HG03108 (cell line): ENCODE measurements around the gene DENND4A.
"Not testable (repeated sequence)": the region's sequence is repeated elsewhere in the genome, so short reads cannot be mapped to it uniquely, and the experiment has no call there.

Experiments
- ATAC-seq: cut with Tn5 transposase; IDR thresholded peaks from one replicate; pipeline ENCODE4 v1.9.1; 2021; ENCODE audit warnings: moderate library complexity; ENCODE audit not compliant: unreplicated experiment

DENND4A gene

DNA sequence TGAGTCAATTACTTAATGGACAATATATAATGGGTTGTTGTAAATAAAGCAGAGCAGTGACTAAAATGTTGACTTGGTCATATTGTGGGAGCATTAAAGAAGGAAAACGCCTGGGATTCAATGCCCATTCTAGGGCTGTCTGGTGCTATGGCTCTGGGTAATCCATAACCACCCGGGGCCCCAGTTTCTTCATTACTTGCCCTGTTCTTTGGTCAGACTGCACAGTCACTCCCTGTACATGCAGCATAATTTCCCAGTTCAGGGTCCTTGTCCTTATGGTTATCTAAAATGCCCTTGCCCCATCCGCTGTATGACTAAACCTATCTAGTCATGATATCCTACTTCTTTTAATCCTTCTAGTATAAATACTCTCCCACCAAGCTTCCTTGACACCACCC lies 27.5 kb upstream of the DENND4A start:
- ATAC-seq: no peak

- ATAC-seq: peak; percentile 63
These were observed 27.0 kb upstream of the DENND4A start for GRCh38 chr15:65818927-65819562.

GRCh38 chr15:65816441-65816840 lies 24.3 kb upstream of the DENND4A start:
- ATAC-seq: no peak

DNA sequence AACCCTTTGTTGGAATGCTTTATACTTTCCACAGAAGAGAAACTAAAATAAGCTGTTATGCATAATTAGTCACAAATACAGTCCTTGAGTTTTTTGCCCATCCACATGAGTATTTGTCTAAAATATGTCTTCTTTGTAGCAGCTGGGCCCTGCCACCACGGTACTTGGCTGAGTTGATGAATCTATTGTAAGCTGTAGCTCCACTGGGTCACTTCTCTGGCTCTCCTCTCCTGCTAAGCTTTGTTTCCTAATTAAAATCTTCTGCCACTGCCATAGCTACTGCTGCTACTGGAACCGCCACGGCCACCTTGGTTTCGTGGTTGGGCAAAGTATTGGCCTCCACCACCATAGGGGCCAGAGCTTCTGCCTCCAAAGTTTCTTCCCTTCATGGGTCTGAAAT lies 23.9 kb upstream of the DENND4A start:
- not testable (repeated sequence) for ATAC-seq

- ATAC-seq: not testable (repeated sequence)
These were observed 22.2 kb upstream of the DENND4A start for GRCh38 chr15:65814271-65814670.

DNA sequence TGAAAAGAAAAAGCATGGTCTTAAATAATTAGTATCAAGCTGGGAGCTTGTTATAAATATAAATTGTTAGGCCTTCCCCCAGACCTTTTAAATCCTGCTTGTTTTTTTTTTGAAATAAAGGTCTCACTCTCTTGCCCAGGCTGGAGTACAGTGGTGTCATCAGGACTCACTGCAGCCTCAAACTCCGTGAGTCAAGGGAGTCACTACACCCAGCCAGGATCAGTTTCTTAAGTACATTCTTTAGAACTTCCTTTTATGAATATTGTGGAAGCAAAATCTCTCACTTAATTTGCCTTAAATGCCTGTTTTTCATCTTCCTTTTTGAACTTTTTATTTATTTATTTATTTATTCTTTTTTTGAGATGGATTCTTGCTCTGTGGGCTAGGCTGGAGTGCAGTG lies 20.8 kb upstream of the DENND4A start:
- no peak for ATAC-seq

DNA sequence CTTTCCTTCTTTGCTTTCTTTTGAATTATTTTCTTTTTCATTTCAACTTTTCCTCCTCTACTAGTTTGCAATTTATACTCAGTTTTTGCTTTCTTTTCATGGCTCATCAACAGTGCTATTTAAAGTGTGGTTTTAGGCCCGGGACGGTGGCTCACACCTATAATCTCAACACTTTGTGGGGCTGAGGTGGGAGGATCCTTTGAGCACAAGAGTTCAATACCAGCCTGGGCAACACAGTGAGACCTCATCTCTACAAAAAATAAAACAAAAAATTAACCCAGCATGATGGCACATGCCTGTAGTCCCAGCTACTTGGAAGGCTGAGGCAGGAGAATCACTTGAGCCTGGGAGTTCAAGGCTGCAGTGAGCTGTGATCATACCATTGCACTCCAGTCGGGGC lies 20.4 kb upstream of the DENND4A start:
- ATAC-seq: no peak

GRCh38 chr15:65811835-65812234 lies 19.7 kb upstream of the DENND4A start:
- no peak for ATAC-seq

DNA sequence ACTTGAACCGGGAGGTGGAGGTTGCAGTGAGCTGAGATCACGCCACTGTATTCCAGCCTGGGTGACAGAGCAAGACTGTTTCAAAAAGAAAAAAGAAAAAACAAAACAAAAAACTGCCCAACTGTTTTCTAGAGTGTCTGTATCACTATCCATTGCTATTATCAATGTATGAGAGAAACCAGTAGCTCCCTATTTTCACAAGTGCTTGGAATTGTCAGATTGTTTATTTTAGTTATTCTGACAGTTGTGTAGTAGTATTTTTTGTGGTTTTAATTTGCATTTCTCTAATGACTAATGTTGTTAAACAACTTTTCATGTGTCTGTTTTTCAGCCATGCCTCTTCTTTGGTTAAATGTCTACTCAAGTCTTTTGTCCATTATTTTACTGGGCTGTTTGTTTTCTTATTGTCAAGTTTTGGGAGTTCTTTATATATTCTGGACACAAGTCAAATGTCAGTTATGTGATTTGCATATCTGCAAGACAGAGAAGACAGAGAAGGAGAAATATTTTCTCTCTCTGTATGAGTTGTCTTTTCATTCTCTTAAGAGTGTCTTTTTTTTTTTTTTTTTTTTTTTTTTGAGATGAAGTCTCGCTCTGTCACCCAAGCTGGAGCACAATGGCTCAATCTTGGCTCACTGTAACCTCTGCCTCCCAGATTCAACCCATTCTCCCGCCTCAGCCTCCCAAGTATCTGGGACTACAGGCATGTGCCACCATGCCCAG lies 19.1 kb upstream of the DENND4A start:
- ATAC-seq: not testable (repeated sequence)

GRCh38 chr15:65806397-65806796 lies 14.3 kb upstream of the DENND4A start:
- no peak for ATAC-seq

DNA sequence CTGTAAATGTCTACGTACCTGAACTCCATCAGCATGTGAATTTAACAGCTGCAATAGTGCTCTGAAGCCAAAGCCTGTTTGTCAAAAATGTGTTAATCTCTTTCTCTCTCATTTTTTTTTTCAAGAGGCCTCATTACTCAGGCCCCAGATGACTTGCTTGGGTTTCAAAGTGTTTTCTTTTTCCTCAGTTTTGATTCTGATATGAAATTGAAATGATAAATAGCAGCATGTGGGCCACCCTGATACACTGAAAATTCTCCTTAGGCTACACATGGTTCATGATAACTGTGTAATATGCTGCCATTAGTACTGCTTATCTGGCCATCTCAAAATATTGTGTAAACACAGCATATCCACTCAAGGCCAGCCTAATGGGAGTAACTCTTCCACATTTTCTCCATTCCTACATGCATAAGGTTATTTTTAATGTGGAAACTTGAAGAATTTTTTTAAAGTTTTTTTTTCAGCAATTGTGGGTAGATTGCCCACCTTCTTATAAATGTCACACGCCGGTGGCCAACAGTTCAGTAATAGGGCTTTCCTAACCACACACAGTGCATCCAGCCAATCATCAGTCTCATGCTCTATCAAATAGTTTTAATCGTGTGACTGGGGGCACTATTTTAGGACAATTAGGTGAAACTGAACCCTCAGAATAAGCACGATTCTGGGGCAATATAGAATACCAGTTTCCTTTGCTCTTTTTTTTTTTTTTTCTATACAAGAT lies 13.1 kb upstream of the DENND4A start:
- no peak for ATAC-seq

DNA sequence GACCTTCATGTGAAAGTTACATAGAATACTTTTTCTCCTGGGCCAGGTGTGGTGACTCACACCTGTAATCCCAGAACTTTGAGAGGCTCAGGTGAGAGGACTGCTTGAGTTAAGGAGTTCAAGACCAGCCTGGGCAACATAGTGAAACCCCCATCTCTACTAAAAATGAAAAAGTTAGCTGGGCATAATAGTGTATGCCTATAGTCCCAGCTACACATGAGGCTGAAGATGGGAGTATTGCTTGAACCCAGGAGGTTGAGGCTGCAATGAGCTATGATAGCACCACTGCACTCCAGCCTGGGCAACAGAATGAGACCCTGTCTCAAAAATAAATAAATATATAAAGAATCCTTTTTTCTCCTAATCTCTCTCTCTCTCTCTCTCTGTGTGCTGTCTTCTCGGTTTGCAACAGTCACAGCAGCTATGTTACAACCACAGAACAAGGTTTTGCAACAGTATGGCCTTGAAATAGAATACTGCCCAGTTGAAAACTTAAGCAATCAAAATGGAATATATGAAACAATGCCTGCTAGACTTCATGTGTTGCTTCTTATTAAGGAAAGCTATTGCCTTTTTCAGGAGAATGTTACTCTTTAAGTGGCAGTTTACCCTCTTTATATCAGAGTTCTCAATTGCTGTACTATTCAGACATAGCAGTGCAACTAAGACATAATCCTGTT lies 12.3 kb upstream of the DENND4A start:
- no peak for ATAC-seq

DNA sequence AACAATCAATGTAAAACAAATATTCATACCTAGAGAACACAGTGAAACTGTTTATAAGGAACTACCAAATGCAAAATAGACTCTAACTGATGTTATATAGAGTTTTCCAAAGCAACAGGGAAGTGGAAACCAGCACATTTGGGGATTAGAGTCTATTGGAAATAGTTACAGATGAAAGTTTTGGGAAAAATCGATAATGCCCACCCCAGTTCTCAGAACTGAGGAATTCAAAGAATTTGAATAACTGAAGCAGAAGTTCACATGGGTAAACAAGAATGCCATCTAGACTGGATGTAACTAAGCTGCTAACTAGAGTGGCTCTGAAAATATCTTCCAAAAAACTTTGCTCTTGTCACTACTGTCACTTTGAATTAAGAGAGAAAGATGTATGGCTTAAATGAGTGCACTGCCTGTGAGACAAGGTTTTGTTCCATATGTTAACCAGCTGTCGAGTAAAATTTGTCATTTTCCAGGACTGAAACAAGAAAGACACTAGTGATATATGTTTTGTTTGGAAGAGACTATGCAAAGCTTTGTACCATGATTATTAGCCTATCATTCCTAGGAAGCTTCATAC lies 9.2 kb upstream of the DENND4A start:
- no peak for ATAC-seq

GRCh38 chr15:65796610-65797078 lies 4.6 kb upstream of the DENND4A start:
- no peak for ATAC-seq

GRCh38 chr15:65795663-65796216 lies 3.6 kb upstream of the DENND4A start:
- ATAC-seq: no peak

DNA sequence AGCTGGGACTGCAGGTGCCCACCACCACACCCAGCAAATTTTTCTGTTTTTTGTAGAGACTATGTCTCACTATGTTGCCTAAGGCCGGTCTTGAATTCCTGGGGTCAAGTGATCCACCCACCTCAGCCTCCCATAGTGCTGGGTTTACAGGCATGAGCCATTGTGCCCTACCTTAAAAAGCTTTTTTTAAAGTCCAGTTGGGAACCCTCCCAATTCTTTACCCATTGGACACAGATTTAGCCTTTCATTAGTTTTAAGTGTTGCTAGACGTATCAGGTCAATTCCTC lies 1.7 kb upstream of the DENND4A start:
- no peak for ATAC-seq

DNA sequence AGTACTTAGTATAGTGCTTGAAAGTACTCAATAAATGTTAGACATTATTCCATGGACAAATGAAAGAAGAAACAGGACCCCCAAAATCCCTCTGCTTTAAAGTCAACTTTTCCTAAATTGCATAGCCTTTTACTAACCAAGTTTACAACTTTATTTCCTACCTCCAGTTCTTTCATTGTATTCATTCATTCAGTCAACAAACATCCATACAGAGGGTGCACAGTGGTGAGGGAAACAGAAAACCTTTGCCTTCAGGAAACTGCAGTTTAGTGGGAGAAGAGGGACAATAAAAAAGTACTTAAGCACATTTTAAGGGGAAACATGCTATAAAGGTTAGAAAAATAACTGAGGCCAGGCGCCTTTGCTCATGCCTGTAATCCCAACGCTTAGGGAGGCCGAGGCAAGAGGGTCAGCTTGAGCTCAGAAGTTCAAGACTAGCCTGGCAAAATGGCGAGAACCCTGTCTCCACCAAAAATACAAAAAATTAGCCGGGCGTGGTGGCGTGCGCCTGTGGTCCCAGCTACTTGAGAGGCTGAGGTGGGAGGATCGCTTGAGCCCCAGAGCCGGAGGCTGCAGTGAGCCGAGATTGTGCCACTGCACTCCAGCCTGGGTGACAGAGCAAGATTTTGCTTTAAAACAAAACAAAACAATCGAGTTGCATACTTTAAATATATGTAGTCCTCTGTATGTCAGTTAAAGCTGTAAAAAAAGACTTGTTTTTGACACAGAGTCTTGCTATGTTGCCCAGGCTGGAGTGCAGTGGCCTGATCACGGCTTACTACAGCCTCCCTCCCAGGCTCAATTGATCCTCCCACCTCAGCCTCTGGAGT lies 1.1 kb upstream of the DENND4A start:
- no peak for ATAC-seq

GRCh38 chr15:65791335-65792137 lies 557 bp downstream of the DENND4A start:
- no peak for ATAC-seq

GRCh38 chr15:65790694-65791334 lies 1.3 kb downstream of the DENND4A start:
- no peak for ATAC-seq
